ENCODE results near the gene FASLG. TPM values are rescaled to one million over a fixed set of nuclear protein-coding genes. Genes with fewer than 3 reads are reported as not detected.
A peak's percentile ranks its signal among the peaks of the same experiment; 100 is the strongest.

Gene FASLG
- total RNA-seq, 2 experiments from 2014 or later = 21.0 to 36.1 TPM

DNA sequence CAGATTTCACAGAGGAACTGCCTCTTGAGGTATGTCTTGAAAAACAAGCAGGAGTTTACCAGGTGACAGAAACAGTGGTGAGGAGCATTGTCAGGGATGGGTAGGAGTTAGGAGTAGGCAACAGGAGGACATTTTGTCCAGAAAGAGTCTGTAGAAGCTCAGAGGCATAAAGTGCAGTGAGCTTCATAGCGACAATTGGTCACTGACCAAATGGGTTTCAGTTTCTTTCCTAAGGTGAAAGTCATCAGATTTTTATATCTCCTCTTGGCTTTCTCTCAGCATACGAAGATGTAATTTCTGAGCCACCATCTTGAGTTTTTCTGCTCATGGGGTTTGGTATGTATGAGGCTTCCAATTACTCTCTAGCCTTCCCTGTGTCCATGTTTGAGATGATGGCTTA is 29.3 kb upstream of the FASLG start:
- CTCF ChIA-PET = interaction anchor here (1.1 to 2.6 kb wide), 6 partner anchors 8 to 95 kb away, joined by 3 to 6 read pairs (median 4); partner anchors contain the start of gene FASLG

DNA sequence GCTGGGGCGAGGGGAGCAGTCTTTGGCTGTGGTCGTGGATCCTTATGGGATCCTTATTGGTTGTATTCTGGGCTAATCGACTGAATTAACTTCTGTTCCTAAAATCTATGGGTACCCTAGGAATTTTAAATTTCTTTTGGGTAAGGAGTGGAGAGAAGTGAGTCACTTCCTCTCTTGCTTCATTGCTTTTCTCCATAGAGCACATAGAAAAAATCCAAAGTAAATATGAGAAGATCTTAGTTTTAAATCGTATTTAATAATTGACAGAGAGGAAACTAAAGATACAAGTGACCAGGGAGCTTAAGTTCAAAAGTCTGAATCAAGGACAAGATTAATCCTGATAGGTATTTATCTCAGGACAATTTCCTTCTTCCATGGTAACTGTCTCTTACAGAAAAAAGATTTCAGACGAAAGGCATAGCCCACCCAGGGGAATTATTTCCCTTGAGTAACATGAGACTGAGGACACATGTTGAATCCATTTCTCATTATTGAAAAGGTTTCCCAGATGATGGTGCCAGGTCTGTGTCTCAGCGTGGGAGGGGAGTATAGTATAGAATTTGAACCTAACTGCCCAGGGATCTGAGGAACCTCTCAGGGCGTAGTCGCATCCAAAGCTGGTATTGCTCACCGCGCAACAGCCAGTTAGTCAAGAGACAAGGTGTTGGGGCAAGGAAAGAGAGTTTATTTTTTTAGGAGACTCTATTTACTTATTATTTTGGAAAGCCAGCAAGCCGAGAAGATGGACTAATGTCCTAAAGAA is 28.7 kb upstream of the FASLG start:
- peak overlapping the region; percentile 2 for H3K27ac Mint-ChIP-seq
- peaks cover 38% of the 10 kb centered on the region for H3K4me1 Mint-ChIP-seq
- ATAC-seq = no peak
- DNase-seq = no peak
- no peak overlapping the region for H3K4me3 Mint-ChIP-seq
- CTCF ChIA-PET = interaction anchor here (1.1 to 10.6 kb wide), 7 partner anchors 7 to 95 kb away, joined by 3 to 51 read pairs (median 4); partner anchors contain the start of gene FASLG
- H3K36me3 Mint-ChIP-seq = peaks cover 8% of the 10 kb centered on the region
- no peaks in the 10 kb centered on the region for H3K27me3 Mint-ChIP-seq
- H3K9me3 Mint-ChIP-seq (ENCODE audit: low read depth) = peaks cover 2% of the 10 kb centered on the region

More for the DNA sequence above, 29.3 kb upstream of the FASLG start:
- H3K9me3 Mint-ChIP-seq (ENCODE audit: low read depth) = peaks cover 2% of the 10 kb centered on the region
- H3K4me1 Mint-ChIP-seq = peaks cover 38% of the 10 kb centered on the region
- H3K36me3 Mint-ChIP-seq = peaks cover 8% of the 10 kb centered on the region
- ATAC-seq (peak; percentile 45), DNase-seq (no peak)
- H3K4me3 Mint-ChIP-seq = no peak overlapping the region
- H3K27me3 Mint-ChIP-seq = no peaks in the 10 kb centered on the region
- peak overlapping the region; percentile 66 for H3K27ac Mint-ChIP-seq

DNA sequence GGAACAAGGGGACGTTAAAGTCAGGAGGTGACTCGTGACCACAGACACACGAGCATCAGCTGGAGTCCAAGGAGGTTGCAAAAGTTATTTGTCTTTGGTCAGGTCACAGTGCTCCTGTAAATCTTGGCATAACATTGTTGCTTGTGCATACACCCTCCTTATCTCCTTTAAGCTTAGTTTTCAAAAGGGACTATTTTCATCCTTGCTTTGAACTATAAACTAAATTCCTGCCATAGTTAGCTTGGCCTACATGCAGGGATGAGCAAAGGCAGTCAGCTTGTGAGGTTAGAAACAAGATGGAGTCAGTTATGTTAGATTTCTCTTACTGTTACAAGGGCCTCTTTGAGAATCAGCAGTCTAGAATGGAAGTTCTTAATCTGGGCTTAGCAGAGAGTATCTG is 28.0 kb upstream of the FASLG start:
- ATAC-seq = no peak
- no peaks in the 10 kb centered on the region for H3K27me3 Mint-ChIP-seq
- H3K4me1 Mint-ChIP-seq = peaks cover 38% of the 10 kb centered on the region
- H3K4me3 Mint-ChIP-seq = no peak overlapping the region
- H3K36me3 Mint-ChIP-seq = peaks cover 8% of the 10 kb centered on the region
- no peak for DNase-seq
- H3K27ac Mint-ChIP-seq = no peak overlapping the region
- CTCF ChIA-PET = interaction anchor here (0.8 to 10.6 kb wide), 6 partner anchors 9 to 94 kb away, joined by 3 to 51 read pairs (median 4); no protein-coding TSS in a partner anchor
- peaks cover 2% of the 10 kb centered on the region for H3K9me3 Mint-ChIP-seq (ENCODE audit: low read depth)

DNA sequence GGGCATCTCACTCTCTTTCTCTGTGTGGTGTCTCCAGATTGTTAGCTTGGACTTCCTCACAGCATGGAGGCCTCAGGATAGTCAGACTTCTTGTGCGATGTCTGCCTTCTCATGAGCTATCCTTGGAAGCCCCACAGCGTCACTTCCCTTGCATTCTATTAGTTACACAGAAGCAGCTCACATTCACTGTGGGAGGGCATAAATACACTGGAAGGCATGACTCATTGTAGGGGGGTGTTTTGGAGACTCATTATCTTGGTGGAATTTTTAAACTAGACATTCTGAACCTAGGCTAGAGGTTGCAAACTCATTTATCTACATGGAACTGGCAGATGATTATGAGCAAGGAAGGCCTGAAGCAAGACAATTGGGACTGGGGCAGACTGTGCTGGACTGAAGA is 21.4 kb upstream of the FASLG start:
- CTCF ChIA-PET = interaction anchor here (0.9 to 10.6 kb wide), 9 partner anchors 8 to 105 kb away, joined by 3 to 51 read pairs (median 4); no protein-coding TSS in a partner anchor
- H3K9me3 Mint-ChIP-seq (ENCODE audit: low read depth) = peaks cover 4% of the 10 kb centered on the region
- peaks cover 15% of the 10 kb centered on the region for H3K36me3 Mint-ChIP-seq
- DNase-seq = no peak
- peak overlapping the region; percentile 10 for H3K27ac Mint-ChIP-seq
- H3K4me3 Mint-ChIP-seq = no peak overlapping the region
- ATAC-seq = no peak
- H3K27me3 Mint-ChIP-seq = peaks cover 10% of the 10 kb centered on the region
- peaks cover 55% of the 10 kb centered on the region for H3K4me1 Mint-ChIP-seq

DNA sequence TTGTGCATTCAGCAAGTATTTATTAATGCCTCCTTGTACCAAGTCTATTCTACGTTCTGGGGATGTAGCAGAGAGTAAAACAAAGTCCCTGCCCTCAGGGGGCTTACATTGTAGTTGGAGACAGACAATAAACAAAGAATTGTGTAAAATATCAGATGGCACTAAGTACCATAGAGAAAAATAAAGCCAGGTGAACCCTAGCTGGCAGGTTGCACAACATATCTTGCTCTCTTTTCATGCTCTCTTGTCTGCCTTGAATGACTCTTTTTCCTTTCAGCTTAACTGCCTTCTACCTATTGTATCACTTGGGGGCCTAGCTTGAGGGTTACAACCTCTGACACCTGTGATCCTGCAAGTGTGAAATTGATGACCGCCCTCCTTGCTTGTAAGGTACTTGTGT is 20.7 kb upstream of the FASLG start:
- CTCF ChIA-PET = interaction anchor here (0.7 to 10.6 kb wide), 7 partner anchors 9 to 91 kb away, joined by 3 to 51 read pairs (median 3); no protein-coding TSS in a partner anchor
- no peak for ATAC-seq
- Mint-ChIP-seq H3K27ac (peak overlapping the region; percentile 91), H3K36me3 (peaks cover 15% of the 10 kb centered on the region), H3K9me3 (ENCODE audit: low read depth) (peaks cover 4% of the 10 kb centered on the region), H3K4me1 (peaks cover 62% of the 10 kb centered on the region), H3K4me3 (peak overlapping the region; percentile 52), H3K27me3 (peaks cover 10% of the 10 kb centered on the region)
- no peak for DNase-seq

DNA sequence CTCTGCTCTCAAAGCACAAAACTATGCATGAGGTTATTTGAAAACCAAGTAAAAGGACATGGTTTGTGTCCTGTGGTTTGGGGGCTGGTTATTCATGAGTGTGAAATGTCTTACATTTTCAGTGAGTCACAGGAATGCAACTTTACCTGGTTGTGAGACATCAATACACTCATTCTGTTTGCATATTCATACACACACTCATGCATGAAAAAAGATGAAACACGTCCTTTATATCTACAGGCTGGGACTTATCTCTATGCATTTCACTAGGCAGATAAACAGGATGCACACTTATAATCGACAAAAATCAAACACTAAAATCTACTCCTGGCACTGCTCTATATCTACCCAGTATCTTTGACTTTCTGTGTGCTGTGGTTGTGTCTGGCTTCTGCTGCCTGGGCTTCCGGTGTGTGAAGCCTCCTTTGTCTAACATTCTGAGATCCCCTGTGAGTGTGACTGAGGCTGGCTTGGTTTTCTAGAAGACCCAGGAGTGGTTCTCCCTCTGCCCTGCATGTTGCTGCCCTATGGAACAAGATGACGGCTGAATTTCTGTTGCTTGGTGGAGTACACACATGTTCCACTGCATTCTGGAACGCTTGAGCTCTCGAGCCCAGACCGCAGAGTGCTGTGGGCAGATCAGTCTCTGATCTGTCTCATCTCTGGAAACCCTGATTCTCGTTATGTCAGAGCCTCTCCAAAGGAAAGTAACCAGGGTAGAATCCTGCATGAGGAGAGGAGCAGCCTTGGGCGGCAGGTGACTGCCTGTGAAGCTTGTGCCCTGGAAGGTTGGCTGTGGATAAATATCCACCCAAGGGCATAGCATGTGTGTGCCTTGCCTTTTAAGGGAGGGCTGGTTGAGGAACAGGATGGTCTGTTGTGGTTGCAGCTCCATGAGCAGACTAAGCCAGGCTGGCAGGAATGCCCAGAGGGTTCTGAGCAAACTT is 19.7 kb upstream of the FASLG start:
- peaks cover 4% of the 10 kb centered on the region for H3K9me3 Mint-ChIP-seq (ENCODE audit: low read depth)
- DNase-seq = peak; percentile 94
- peaks cover 10% of the 10 kb centered on the region for H3K27me3 Mint-ChIP-seq
- H3K4me3 Mint-ChIP-seq = peak overlapping the region; percentile 52
- peaks cover 15% of the 10 kb centered on the region for H3K36me3 Mint-ChIP-seq
- CTCF ChIA-PET = interaction anchor here (0.8 to 10.6 kb wide), 11 partner anchors 9 to 87 kb away, joined by 3 to 51 read pairs (median 4); partner anchors contain the start of gene FASLG
- H3K4me1 Mint-ChIP-seq = peaks cover 71% of the 10 kb centered on the region
- peak; percentile 81 for ATAC-seq
- H3K27ac Mint-ChIP-seq = peak overlapping the region; percentile 91

DNA sequence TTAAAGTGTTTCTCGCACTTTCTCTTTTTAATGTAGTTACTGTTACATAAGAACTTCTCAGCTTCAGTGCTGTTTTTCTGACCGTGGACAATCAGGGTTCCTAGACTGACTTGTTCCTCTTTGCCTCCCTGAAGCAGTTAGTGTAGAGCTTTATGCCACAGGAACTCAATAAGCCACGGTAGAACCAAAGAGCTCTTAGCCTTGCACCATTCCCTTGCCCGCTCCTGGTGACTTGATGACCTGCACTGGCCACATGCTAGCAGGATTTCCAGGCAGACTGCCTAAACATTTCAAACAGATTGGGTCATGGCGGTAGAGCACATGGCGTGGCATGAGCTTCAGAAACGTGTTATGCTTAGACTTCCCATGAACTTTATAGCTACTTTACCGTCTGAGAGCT is 18.8 kb upstream of the FASLG start:
- DNase-seq = no peak
- peaks cover 17% of the 10 kb centered on the region for H3K36me3 Mint-ChIP-seq
- H3K4me1 Mint-ChIP-seq = peaks cover 80% of the 10 kb centered on the region
- peak overlapping the region; percentile 52 for H3K4me3 Mint-ChIP-seq
- peak overlapping the region; percentile 91 for H3K27ac Mint-ChIP-seq
- ATAC-seq = no peak
- peaks cover 10% of the 10 kb centered on the region for H3K27me3 Mint-ChIP-seq
- CTCF ChIA-PET = interaction anchor here (0.8 to 10.6 kb wide), 9 partner anchors 10 to 79 kb away, joined by 3 to 51 read pairs (median 4); partner anchors contain the start of gene FASLG
- peaks cover 4% of the 10 kb centered on the region for H3K9me3 Mint-ChIP-seq (ENCODE audit: low read depth)

DNA sequence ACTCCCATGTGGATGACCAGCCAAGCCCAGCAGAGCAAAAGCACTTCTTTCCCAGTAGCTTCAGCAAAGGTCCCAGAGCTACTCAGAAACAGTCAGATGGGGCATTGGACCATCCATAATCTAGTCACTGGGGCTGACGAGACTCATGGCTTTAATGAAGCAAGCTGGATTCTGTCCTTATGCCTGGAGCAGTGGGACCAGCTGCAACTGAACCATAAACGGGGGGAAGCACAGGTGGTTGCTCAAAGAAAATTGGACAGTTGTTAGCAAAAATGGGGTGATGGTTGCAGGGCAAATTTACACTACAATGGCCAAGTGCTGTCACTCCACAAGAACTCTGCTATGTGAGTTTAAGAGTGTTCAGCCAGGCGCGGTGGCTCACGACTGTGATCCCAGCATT is 17.4 kb upstream of the FASLG start:
- no peak for ATAC-seq
- Mint-ChIP-seq H3K36me3 (peaks cover 16% of the 10 kb centered on the region), H3K27ac (no peak overlapping the region), H3K4me1 (peaks cover 94% of the 10 kb centered on the region), H3K9me3 (ENCODE audit: low read depth) (peaks cover 4% of the 10 kb centered on the region), H3K4me3 (no peak overlapping the region), H3K27me3 (peaks cover 10% of the 10 kb centered on the region)
- CTCF ChIA-PET = interaction anchor here (0.7 to 2.7 kb wide), 3 partner anchors 32 to 192 kb away, joined by 3 to 13 read pairs (median 6); no protein-coding TSS in a partner anchor
- DNase-seq = no peak

DNA sequence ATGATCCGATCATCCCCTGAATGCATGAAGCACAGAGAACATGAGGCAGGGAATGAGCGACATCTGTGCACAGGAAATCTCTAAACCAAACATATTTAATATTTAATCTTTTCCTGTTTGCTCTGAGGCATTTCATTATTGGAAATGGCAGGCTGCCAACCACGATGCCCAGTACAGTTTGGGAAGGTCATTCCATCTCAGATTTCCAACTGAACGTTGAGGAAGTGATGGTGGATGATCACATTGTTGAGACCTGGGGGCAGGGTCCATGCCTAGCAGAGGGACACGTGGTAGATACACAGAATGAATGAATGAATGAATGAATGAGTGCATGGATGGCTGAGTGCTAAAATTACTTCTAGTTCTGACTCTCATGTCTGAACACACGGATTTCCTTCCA is 15.9 kb upstream of the FASLG start:
- CTCF ChIA-PET = interaction anchor here (0.5 to 1.6 kb wide), 8 partner anchors 17 to 85 kb away, joined by 3 to 9 read pairs (median 4); partner anchors contain the start of gene FASLG
- DNase-seq (no peak), ATAC-seq (no peak)
- Mint-ChIP-seq H3K4me1 (peaks cover 97% of the 10 kb centered on the region), H3K36me3 (peaks cover 11% of the 10 kb centered on the region), H3K4me3 (peak overlapping the region; percentile 29), H3K27ac (peak overlapping the region; percentile 84), H3K9me3 (ENCODE audit: low read depth) (no peaks in the 10 kb centered on the region), H3K27me3 (peaks cover 10% of the 10 kb centered on the region)

DNA sequence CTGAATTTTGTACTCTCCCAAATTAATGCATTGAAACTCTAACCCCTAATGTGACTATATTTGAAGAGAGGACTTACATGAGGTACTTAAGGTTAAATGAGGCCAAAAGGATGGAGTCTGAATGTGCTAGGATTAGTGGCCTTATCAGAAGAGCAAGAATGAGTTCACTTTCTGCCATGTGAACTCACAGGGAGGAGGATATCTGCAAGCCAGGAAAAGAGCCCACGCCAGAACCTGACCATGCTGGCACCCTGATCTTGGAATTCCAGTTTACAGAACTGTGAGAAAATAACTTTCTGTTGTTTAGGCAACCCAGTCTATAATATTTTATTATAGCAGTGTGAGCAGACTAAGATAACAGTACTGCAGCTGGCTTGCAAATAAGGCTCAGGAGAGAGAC is 12.2 kb upstream of the FASLG start:
- CTCF ChIA-PET = interaction anchor here (0.9 to 1.2 kb wide), 3 partner anchors 8 to 27 kb away, joined by 3 to 8 read pairs (median 3); no protein-coding TSS in a partner anchor
- peaks cover 17% of the 10 kb centered on the region for H3K36me3 Mint-ChIP-seq
- no peak for DNase-seq
- no peaks in the 10 kb centered on the region for H3K9me3 Mint-ChIP-seq (ENCODE audit: low read depth)
- H3K27ac Mint-ChIP-seq = peak overlapping the region; percentile 75
- ATAC-seq = no peak
- H3K27me3 Mint-ChIP-seq = peaks cover 2% of the 10 kb centered on the region
- H3K4me1 Mint-ChIP-seq = peaks cover 69% of the 10 kb centered on the region
- H3K4me3 Mint-ChIP-seq = no peak overlapping the region

DNA sequence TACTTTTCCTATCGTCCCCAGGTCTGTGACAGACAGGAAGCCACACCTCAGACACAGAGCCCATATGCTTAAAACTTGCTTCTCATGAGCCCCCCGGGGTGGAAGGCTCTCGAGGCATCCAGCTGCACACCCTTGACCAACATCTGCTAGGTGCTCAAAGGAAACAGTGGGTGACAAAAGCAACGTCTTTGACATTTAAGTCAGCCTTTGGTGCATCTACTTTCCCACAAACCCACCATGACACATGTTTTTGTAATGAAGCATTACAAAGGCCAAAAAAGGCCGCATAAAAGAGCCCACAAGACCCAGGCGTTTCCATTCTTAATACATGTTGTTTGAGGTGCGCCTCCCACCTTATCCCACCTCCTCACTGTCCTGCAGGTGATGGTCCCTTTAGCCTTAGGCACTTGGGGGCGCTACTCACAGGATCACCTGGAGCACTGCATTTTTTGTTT is 11.8 kb upstream of the FASLG start:
- peaks cover 2% of the 10 kb centered on the region for H3K27me3 Mint-ChIP-seq
- ATAC-seq (peak; percentile 58), DNase-seq (peak; percentile 76)
- H3K36me3 Mint-ChIP-seq = peaks cover 15% of the 10 kb centered on the region
- H3K27ac Mint-ChIP-seq = peak overlapping the region; percentile 75
- H3K9me3 Mint-ChIP-seq (ENCODE audit: low read depth) = no peaks in the 10 kb centered on the region
- CTCF ChIA-PET = interaction anchor here (0.9 to 1.2 kb wide), 3 partner anchors 9 to 28 kb away, joined by 3 to 8 read pairs (median 3); no protein-coding TSS in a partner anchor
- H3K4me3 Mint-ChIP-seq = no peak overlapping the region
- peaks cover 66% of the 10 kb centered on the region for H3K4me1 Mint-ChIP-seq

DNA sequence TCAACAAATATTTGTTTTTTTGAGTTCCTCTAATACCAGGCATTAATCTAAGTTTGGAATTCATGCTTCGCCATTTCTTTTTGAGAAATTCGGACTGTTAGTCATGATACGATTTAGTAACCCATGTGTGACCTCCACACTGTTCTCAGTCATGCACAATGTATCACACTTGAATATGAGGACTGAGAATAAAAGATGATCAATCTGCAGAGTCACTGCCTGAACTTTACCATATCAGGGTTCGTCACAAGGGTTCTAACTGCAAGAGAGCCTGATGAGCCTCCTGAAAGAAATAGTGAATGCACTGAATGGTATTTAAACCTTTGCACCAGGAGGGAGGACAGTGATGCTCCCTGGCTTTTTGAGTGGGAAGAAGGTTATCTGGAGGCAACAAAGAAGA is 10.9 kb upstream of the FASLG start:
- peak overlapping the region; percentile 75 for H3K27ac Mint-ChIP-seq
- no peaks in the 10 kb centered on the region for H3K9me3 Mint-ChIP-seq (ENCODE audit: low read depth)
- CTCF ChIA-PET = no interaction called here
- H3K36me3 Mint-ChIP-seq = peaks cover 18% of the 10 kb centered on the region
- DNase-seq = no peak
- peaks cover 58% of the 10 kb centered on the region for H3K4me1 Mint-ChIP-seq
- no peak for ATAC-seq
- H3K4me3 Mint-ChIP-seq = no peak overlapping the region
- peaks cover 2% of the 10 kb centered on the region for H3K27me3 Mint-ChIP-seq

Data from activated CD8-positive, alpha-beta memory T cell treated with anti-CD3 and anti-CD28 coated beads, Interleukin-2, amount 10 ng/mL, durations not matched to agents 7 days and 5 days (primary cell).